Endothelial cell of umbilical vein (primary cell): ENCODE results near the gene SEMA3E. TPM values are rescaled to one million over a fixed set of nuclear protein-coding genes. Genes with fewer than 3 reads are reported as not detected.

Source experiments
- BruUV-seq: library from RNA; stranded (reverse); fragments of 400-500 nt; replicated peaks from 2 replicates; lab custom pipeline; 2021; lab: Mats Ljungman, UMichigan
- CTCF ChIA-PET: fragments of 300-600, 350-600 bp; sonication (Branson Sonifier 250); formaldehyde crosslinking; loops from one replicate; lab custom pipeline; 2021; ENCODE audit warnings: antibody characterized with exemption, inconsistent platforms; lab: Charles Lee
- POLR2A ChIA-PET: fragments of 300-600, 350-600 bp; sonication (Branson Sonifier 250); formaldehyde crosslinking; loops from one replicate; lab custom pipeline; 2021; ENCODE audit warnings: antibody characterized with exemption, inconsistent platforms; lab: Charles Lee
- DNase-seq: peaks from one replicate; pipeline ENCODE4 v3.0.0-alpha.2; 2011; ENCODE audit warnings: low read depth, low spot score
- FAIRE-seq: peaks from 2 replicates; lab custom pipeline; 2011; peaks lifted over from hg19 to GRCh38; lab: Jason Lieb, UNC
- H2AFZ ChIP-seq: 2 replicates; pipeline ENCODE4 v1.6.0; 2012; ENCODE audit warnings: low read depth, low read length, control low read depth, inconsistent platforms
- H3K27ac ChIP-seq: 2 replicates; pipeline ENCODE4 v1.5.1; 2011; ENCODE audit warnings: low read depth, mild to moderate bottlenecking, control low read depth, low read length, moderate library complexity; ENCODE audit not compliant: insufficient read depth
- H3K27me3 ChIP-seq, 2 experiments: 2 replicates each; pipeline versions ENCODE4 v1.6.0 to v1.6.1; 2011; ENCODE audit warnings: low read length in 2 of 2, mixed read lengths in 1 of 2; ENCODE audit not compliant: control insufficient read depth in 2 of 2, insufficient read depth in 2 of 2
- H3K36me3 ChIP-seq, 2 experiments: 2 replicates in 1 of 2; 3 replicates in 1 of 2; pipeline ENCODE4 v1.5.1; 2011; ENCODE audit warnings: low read length in 2 of 2, mild to moderate bottlenecking in 1 of 2, moderate library complexity in 1 of 2; ENCODE audit not compliant: control insufficient read depth in 2 of 2, insufficient read depth in 2 of 2; ENCODE audit errors: extremely low read depth in 1 of 2
- H3K4me1 ChIP-seq: 3 replicates; pipeline ENCODE4 v1.5.1; 2011; ENCODE audit warnings: mild to moderate bottlenecking, low read length; ENCODE audit not compliant: control insufficient read depth, insufficient read depth; ENCODE audit errors: extremely low read depth
- H3K4me2 ChIP-seq: 2 replicates; pipeline ENCODE4 v1.6.1; 2011; ENCODE audit warnings: low read length, control low read depth, mixed read lengths; ENCODE audit not compliant: insufficient read depth
- H3K4me3 ChIP-seq, 3 experiments: fragments of 200-600 bp in 1 of 3; sonication (generic), shearing (Covaris generic) in 1 of 3; replicated peaks in 1 of 3; 2 replicates each; pipeline ENCODE4 v1.5.1; 2011 to 2016; ENCODE audit warnings: control low read depth in 3 of 3, low read length in 3 of 3, mild to moderate bottlenecking in 2 of 3, inconsistent platforms in 1 of 3, low read depth in 1 of 3, moderate library complexity in 1 of 3; ENCODE audit not compliant: insufficient read depth in 1 of 3
- H3K79me2 ChIP-seq: 2 replicates; pipeline ENCODE4 v1.6.0; 2012; ENCODE audit warnings: low read length, inconsistent platforms; ENCODE audit not compliant: control insufficient read depth, insufficient read depth
- H3K9ac ChIP-seq: replicated peaks from 2 replicates; pipeline ENCODE3; 2011; ENCODE audit warnings: low read length, control low read depth; ENCODE audit not compliant: insufficient read depth; ENCODE audit errors: extremely low read depth
- H3K9me1 ChIP-seq: replicated peaks from 3 replicates; pipeline ENCODE4 v1.6.0; 2011; ENCODE audit warnings: mild to moderate bottlenecking, low read length; ENCODE audit not compliant: control insufficient read depth, insufficient read depth; ENCODE audit errors: extremely low read depth
- H3K9me3 ChIP-seq: replicated peaks from 2 replicates; pipeline ENCODE4 v1.5.1; 2012; ENCODE audit warnings: low read length, inconsistent platforms; ENCODE audit not compliant: control insufficient read depth, insufficient read depth
- H4K20me1 ChIP-seq: replicated peaks from 2 replicates; pipeline ENCODE3; 2011; ENCODE audit warnings: mild to moderate bottlenecking, low read length; ENCODE audit not compliant: control insufficient read depth, insufficient read depth; ENCODE audit errors: extremely low read depth
- CTCF ChIP-seq, 2 donors: IDR thresholded peaks; 1 replicate in 1 of 2; 2 replicates in 1 of 2; pipeline ENCODE4 v1.5.1; 2011; ENCODE audit warnings: low read length in 2 of 2, mild to moderate bottlenecking in 2 of 2, moderate library complexity in 2 of 2, control low read depth in 1 of 2, inconsistent platforms in 1 of 2, low read depth in 1 of 2; ENCODE audit not compliant: insufficient read depth in 1 of 2; ENCODE audit errors: extremely low read depth in 1 of 2
- EZH2 ChIP-seq: IDR thresholded peaks from 2 replicates; pipeline ENCODE4 v1.6.1; 2012; ENCODE audit warnings: borderline replicate concordance, low read depth, mild to moderate bottlenecking, moderate library complexity, low read length, inconsistent platforms; ENCODE audit not compliant: severe bottlenecking
- FOS ChIP-seq: IDR thresholded peaks from 2 replicates; pipeline ENCODE4 v1.6.1; 2011; ENCODE audit warnings: mild to moderate bottlenecking, low read length, moderate library complexity, borderline replicate concordance; ENCODE audit not compliant: insufficient read depth
- JUN ChIP-seq: IDR thresholded peaks from 2 replicates; pipeline ENCODE4 v1.6.1; 2011; ENCODE audit warnings: borderline replicate concordance, low read depth; ENCODE audit not compliant: insufficient read length, insufficient read depth
- POLR2A ChIP-seq: IDR thresholded peaks from 2 replicates; pipeline ENCODE4 v1.6.1; 2012; ENCODE audit warnings: low read depth, mild to moderate bottlenecking, control low read depth, low read length
- POLR2AphosphoS5 ChIP-seq: IDR thresholded peaks from 2 replicates; pipeline ENCODE4 v1.6.1; 2012; ENCODE audit warnings: low read depth, mild to moderate bottlenecking, control low read depth, low read length, moderate library complexity; ENCODE audit not compliant: insufficient read depth
- dilution Hi-C: fragments of 300-500 bp; cut with MboI; formaldehyde crosslinking; loops from one replicate; pipeline ENCODE4 v1.15.0; 2019; ENCODE audit warnings: low sequenced_read_pairs; ENCODE audit not compliant: extremely low pct_ligation_motif_present
- intact Hi-C: fragments of 100-400 bp; cut with micrococcal nuclease; formaldehyde crosslinking; loops from one replicate; pipeline ENCODE4 v1.10.0; 2022
- polyA plus RNA-seq, 4 experiments: library from polyadenylated mRNA; depleted of rRNA in 3 of 4; stranded (reverse) in 3 of 4; unstranded in 1 of 4; fragments of >200 nt; gene quantifications; 2 replicates each; pipeline versions ENCODE4 v1.2.1 to v1.2.3, GENCODE V29; 2011 to 2012; ENCODE audit warnings: missing spikeins in 1 of 4
- total RNA-seq: library from RNA; stranded (reverse); gene quantifications from 2 replicates; pipeline ENCODE4 v1.2.3, GENCODE V29; 2021
- TF ChIP-seq, protein P1 (sequence below): IDR thresholded peaks from 2 replicates; pipeline ENCODE4 v1.6.1; 2011; ENCODE audit not compliant: insufficient read depth, insufficient read length

SEMA3E gene
- total and polyA plus RNA-seq, 2 donors (not counting 3 experiments of a cell fraction or from before 2014, with no cell fraction given) = not detected

GRCh38 chr7:83547526-83547925, 101.4 kb downstream of the SEMA3E start:
- H3K27ac ChIP-seq = no peak overlapping the region
- H3K36me3 ChIP-seq = no peaks in the 10 kb centered on the region
- ChIA-PET CTCF (interaction anchor here (1.0 to 1.7 kb wide), 2 partner anchors 18 to 47 kb away, joined by 3 read pairs; no protein-coding TSS in a partner anchor), POLR2A (no interaction called here)
- DNase-seq (peak; percentile 28), FAIRE-seq (no peak)
- no peak overlapping the region for H3K9ac ChIP-seq
- no peak overlapping the region for H3K4me3 ChIP-seq
- intact Hi-C loops = no loop called here
- no peaks in the 10 kb centered on the region for H3K27me3 ChIP-seq
- no peaks in the 10 kb centered on the region for H3K9me1 ChIP-seq
- no peaks in the 10 kb centered on the region for H3K9me3 ChIP-seq
- no peak overlapping the region for H2AFZ ChIP-seq
- no TSS peak for BruUV-seq
- H3K4me2 ChIP-seq = no peak overlapping the region
- no peak for TF ChIP-seq POLR2A
- no peak for TF ChIP-seq POLR2AphosphoS5
- TF ChIP-seq, protein P1, sequence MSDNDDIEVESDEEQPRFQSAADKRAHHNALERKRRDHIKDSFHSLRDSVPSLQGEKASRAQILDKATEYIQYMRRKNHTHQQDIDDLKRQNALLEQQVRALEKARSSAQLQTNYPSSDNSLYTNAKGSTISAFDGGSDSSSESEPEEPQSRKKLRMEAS = no peak
- H3K4me1 ChIP-seq = peaks cover 2% of the 10 kb centered on the region
- no peaks in the 10 kb centered on the region for H4K20me1 ChIP-seq
- dilution Hi-C loops = no loop called here
- no peaks in the 10 kb centered on the region for H3K79me2 ChIP-seq

DNA sequence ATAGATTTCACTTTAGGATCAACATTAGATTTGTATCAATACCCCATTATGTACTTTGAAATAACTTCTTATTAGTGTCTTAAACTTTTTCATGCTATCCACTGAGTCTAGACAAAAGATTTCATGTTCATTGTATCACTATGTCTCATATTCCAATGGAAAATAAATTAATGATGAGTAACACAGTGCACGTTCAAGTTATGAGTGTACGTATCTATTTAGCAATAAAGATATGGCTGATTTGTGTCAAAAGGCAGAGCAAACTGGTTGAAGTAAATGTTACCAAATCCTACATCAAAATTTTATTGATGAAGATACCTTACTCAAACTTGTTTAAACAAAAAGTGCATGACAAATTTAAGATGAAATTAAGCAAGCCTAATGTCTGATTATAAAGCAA, 102.4 kb downstream of the SEMA3E start:
- H3K36me3 ChIP-seq = no peaks in the 10 kb centered on the region
- H3K79me2 ChIP-seq = no peaks in the 10 kb centered on the region
- H3K9ac ChIP-seq = no peak overlapping the region
- DNase-seq (no peak), FAIRE-seq (no peak)
- no peak overlapping the region for H3K27ac ChIP-seq
- ChIA-PET CTCF (interaction anchor here (1.2 to 1.7 kb wide), 2 partner anchors 12 to 48 kb away, joined by 3 to 4 read pairs; no protein-coding TSS in a partner anchor), POLR2A (no interaction called here)
- TF ChIP-seq EZH2 (no peak), POLR2A (no peak), CTCF (IDR thresholded peaks at IDR 0.05; ENCODE audit: extremely low read depth in 1 of 2, insufficient read depth in 1 of 2, low read depth in 1 of 2, low read length in 2 of 2) (no peak), FOS (no peak), POLR2AphosphoS5 (no peak), JUN (no peak)
- H3K4me2 ChIP-seq = no peak overlapping the region
- intact Hi-C loops (no loop called here), dilution Hi-C loops (no loop called here)
- H3K4me3 ChIP-seq = no peak overlapping the region
- peaks cover 2% of the 10 kb centered on the region for H3K4me1 ChIP-seq
- no peaks in the 10 kb centered on the region for H3K9me3 ChIP-seq
- no TSS peak for BruUV-seq
- no peaks in the 10 kb centered on the region for H3K27me3 ChIP-seq
- no peak overlapping the region for H2AFZ ChIP-seq
- H3K9me1 ChIP-seq = no peaks in the 10 kb centered on the region
- no peaks in the 10 kb centered on the region for H4K20me1 ChIP-seq
